Measurements from ENCODE around the gene RAB7B.

- TF ChIP-seq CTCF (IDR thresholded peaks at IDR 0.05) (no peak), POLR2A (IDR thresholded peaks at IDR 0.05) (no peak), EP300 (IDR thresholded peaks at IDR 0.05) (no peak), POLR2AphosphoS5 (IDR thresholded peaks at IDR 0.05) (no peak)
These were observed 7.9 kb upstream of the RAB7B start for GRCh38 chr1:206011057-206011456.
